DMS153 treated with DMSO at 0.1 percent for 48 hours (cell line): ENCODE data around the gene LRRIQ1.
"Not testable (repeated sequence)": the region's sequence is repeated elsewhere in the genome, so short reads cannot be mapped to it uniquely, and the experiment has no call there.

Experiments
- DNase-seq: peaks from one replicate; lab custom pipeline; 2025; ENCODE audit not compliant: unreplicated experiment; lab: John Stamatoyannopoulos, UW

The LRRIQ1 gene

GRCh38 chr12:85188619-85189018, 152.5 kb downstream of the LRRIQ1 start:
- DNase-seq, result no peak

DNA sequence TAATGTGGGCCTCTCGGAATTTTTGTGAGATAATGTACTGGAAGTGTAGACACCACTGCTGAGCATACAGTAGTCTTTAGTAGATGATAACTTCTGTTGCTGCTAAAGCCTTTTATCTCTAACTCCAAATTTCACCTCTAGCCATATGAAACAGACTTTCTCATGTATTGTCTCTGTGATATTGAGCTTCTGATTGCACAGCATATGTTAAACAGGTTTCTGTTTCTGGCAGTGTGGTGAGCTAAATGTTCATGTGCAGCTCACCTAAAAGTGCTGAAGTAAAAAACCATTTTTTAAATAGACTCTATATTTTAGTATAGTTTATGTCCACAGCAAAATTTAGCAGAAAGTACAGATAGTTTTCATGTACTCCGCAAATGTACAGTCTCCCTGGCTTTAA, 154.6 kb downstream of the LRRIQ1 start:
- no peak for DNase-seq

GRCh38 chr12:85203809-85204208, 167.7 kb downstream of the LRRIQ1 start:
- DNase-seq, result not testable (repeated sequence)

DNA sequence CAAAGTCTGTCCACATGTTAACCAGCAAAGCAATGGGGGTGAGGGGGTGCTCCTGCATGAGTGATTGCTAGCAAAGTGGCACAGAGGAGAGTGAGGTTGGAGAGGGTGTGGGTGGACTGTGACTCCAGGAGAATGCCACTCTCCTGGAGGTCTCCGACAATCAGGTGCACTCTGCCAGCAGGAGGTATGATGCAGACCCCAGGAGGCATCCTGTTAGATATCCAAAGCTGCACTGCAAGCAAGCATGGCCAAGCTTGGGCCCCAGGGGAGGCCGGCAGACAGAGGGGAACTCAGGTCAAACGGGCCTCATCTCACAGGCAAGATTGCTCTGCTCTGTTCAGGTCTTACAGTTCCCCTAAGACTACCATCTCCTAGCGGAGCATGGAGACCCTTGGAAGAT, 170.4 kb downstream of the LRRIQ1 start:
- DNase-seq, result no peak

- not testable (repeated sequence) for DNase-seq
Observed at GRCh38 chr12:85224339-85224738, 188.2 kb downstream of the LRRIQ1 start.

GRCh38 chr12:85225501-85225900, 189.3 kb downstream of the LRRIQ1 start:
- no peak for DNase-seq

- DNase-seq, result no peak
Observed at GRCh38 chr12:85237327-85237726, 201.2 kb downstream of the LRRIQ1 start.

DNA sequence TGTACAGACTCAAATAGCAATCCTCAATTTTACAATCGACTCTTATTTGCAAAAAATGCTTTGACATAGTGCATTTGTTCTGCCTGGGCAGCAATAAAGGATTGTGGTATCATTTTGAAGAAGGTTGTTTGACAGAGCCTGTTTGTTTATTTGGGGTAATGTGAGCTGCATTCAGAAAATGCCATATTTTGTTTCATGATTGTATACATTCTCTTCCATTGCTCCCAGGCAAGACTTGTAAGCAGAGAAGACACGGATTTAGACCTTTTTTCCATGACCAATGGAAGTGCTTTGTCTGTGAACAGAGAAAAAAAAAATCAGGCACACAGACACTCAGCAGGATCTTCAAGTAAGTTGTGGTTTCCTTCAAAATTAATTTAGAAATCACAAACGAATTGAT, 208.4 kb downstream of the LRRIQ1 start:
- DNase-seq, result no peak

- DNase-seq, result no peak
Observed at GRCh38 chr12:85253853-85254252, 217.7 kb downstream of the LRRIQ1 start.

- DNase-seq, result no peak
Observed at GRCh38 chr12:85257671-85258070, 221.5 kb downstream of the LRRIQ1 start.

- DNase-seq, result no peak
Observed at GRCh38 chr12:85260447-85260846, 224.3 kb downstream of the LRRIQ1 start.

GRCh38 chr12:85260896-85261295, 224.7 kb downstream of the LRRIQ1 start:
- DNase-seq, result no peak

DNA sequence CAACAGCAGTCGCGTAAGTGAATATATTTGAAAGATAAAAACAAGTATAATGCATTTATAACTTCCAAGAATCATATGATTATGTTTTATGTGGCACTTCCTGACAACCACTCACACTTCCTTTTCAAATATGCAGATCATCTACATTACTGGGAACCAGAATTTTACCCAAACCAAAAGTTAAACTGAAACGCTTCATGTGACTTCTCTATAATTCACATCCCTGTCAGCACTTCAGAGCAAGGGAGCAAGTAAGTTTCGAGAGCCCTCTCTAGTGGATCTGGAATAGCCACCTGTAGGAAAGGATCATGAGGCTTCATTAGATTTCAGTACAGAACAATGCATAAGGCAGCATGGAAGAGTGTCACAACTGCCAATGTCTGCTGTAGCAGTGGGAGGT, 230.2 kb downstream of the LRRIQ1 start:
- no peak for DNase-seq

DNA sequence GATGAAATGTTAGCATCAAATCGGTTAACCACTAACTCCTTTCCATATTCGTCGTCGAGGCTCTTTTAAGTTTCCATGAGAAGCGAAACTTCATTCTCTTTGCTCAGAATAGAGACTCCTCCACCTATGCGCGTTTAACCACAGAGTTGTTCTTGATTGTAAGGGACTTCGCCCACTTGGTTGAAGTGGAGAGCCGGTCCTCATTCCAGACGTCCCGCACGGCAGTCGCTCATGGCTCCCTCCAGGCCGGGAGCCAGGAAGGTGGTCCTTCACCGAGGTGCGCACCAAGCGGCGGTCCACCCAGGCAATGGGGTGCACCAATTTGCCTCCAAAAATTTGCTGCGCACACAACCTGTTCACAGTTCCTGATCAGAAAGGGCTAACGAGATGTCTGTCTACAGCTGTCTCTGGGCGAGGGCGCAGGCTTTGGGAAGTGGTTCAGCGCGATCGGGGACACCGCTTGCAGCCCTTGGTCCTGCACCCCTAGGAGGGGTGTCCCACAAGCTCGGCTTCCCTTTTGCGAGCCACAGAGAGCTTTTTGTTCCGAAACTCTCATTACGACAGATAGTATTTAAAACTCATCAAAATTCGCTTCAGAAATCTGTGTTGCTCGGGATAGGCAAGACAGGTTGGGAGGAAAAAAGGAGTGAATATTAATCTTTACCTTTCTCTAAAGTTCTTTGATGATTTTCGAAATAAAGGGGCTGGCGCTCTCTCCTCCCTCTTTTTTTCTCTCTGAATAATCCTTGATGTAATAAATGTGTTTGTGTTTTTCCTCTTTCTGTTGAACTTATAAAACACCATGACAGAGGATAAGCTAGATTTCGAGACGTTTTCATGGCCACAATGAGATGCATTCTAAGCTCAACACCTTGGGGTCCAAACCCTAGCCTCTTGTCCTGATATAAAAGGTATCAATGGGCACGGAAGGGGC, 237.5 kb downstream of the LRRIQ1 start:
- no peak for DNase-seq

- DNase-seq, result no peak
Observed at GRCh38 chr12:85274315-85274651, 238.1 kb downstream of the LRRIQ1 start.

DNA sequence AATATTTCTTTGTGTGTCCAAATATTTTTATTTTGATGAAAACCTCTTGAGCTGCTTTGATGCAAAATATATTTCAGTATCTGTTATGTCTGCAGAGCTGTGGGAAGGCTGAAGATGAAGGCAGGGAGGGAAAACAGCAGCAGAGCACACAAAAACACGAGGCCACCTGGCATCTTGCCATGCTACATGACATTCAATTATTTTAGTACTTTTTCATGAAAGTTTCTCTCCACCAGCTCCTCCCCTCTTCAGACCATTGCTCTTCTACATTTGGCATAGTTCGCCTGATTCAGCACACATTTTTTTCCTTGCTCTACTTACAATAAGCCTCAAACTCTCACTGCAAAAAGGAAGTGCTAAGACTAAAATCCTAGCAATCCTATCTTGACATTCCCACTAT, 239.2 kb downstream of the LRRIQ1 start:
- DNase-seq, result no peak

DNA sequence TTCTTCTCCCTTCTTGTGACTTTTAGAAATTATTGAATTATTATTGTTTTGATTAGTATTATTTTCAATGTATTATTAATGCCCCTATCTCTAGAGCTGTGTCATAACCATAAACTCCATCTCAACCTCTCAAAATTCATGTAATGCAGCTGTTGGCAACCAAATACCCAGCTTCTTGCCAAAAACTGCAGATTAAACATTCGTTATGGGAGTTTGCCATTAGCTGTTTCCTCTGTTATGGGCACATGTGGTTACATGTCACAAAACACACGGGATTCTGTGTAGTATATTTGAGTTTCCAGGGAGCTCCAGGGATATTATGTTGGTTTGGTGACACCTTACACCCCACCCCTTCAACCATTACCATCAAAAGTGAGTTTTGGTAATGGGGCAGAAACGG, 241.0 kb downstream of the LRRIQ1 start:
- DNase-seq, result no peak

- DNase-seq, result no peak
Observed at GRCh38 chr12:85277900-85278597, 241.9 kb downstream of the LRRIQ1 start.

DNA sequence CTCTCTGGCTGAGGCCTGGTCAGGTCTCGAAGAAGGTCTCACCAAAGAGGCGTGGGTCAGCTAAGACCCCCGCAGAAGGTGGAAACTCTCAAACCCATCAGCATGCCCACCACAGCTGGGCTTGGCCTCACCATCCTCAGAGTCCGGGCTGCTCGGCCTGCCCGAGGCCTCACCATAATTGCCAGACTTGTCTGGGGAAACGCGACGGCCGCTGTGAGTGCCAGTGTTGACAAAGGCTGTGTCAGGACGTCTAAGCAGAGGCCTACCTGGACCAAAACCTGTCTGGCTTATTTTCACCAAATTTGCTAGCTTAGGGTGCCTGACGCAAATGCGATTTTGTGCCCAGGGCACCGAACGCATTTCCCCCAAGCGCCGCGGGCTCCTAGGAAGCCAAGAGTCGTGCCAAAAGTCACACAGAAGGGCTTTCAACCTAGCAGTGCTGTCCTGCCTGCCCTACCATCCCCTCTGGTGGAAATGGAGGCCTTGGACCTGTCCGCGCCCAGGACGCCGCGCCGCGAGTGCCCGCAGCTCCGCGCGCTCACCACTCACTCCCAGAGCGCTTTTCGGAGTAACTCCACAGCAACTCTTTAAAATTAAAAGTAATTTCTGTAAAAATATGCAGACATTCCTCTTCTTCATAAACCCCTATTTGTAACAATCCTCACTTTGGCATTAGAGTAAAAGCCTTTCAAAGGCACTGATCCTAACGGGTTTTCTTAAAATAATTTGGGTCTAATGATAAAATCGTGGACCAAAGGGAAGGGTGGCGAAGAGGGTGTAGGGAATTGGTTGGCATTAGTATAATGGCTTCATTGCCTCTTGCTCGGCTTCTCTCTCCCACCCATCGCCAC, 242.7 kb downstream of the LRRIQ1 start:
- DNase-seq, result no peak

GRCh38 chr12:85279449-85280164, 243.5 kb downstream of the LRRIQ1 start:
- DNase-seq, result no peak
